Right lobe of liver (tissue), 4 donors: ENCODE measurements around the gene LCP2.

Experiments used
- CTCF ChIP-seq, 4 donors: fragments of 200-600 bp in 3 of 4; fragments of 450-650 bp in 1 of 4; IDR thresholded peaks; one replicate each; pipeline versions ENCODE4 v1.5.1 to v1.8.0; 2016 to 2022; ENCODE audit warnings: antibody characterized with exemption in 4 of 4, mild to moderate bottlenecking in 2 of 4
- POLR2A ChIP-seq: fragments of 450-650 bp; IDR thresholded peaks from one replicate; pipeline ENCODE4 v1.6.1; 2017; ENCODE audit warnings: antibody characterized with exemption, mild to moderate bottlenecking
- donor health status: DM: no; HTN: no; CAD: no.
- donor health status: DM: no; HTN: no; CAD: no.
- donor health status: DM: no; HTN: yes; CAD: no.

GRCh38 chr5:170225326-170226128, 72.0 kb downstream of the LCP2 start:
- TF ChIP-seq CTCF (IDR thresholded peaks at IDR 0.05): peak; percentile 60 to 77 (median 70)
- TF ChIP-seq POLR2A: no peak
